ENCODE data around the gene MTTP. TPM values are rescaled to one million over a fixed set of nuclear protein-coding genes. Genes with fewer than 3 reads are reported as not detected.
"Not testable (repeated sequence)": the region's sequence is repeated elsewhere in the genome, so short reads cannot be mapped to it uniquely, and the experiment has no call there.

The MTTP gene
- under 0.01 and 0.38 TPM in 2 replicates for total RNA-seq

GRCh38 chr4:99574530-99575324, at the start of gene MTTP:
MTTP (plus strand) TSS chr4:99574824; CDS start chr4:99574910, 86 bp downstream.
- no peak for TF ChIP-seq CTCF (IDR thresholded peaks at IDR 0.05; ENCODE audit: insufficient read depth, low read length, severe bottlenecking)
- FAIRE-seq (no peak), DNase-seq (ENCODE audit: low read depth) (no peak)
- Histone ChIP-seq H3K4me3 (ENCODE audit: low read depth, low read length) (no peak within 1 kb of the TSS), H3K36me3 (ENCODE audit: control insufficient read depth, insufficient read depth, low read length) (no peaks in the 10 kb centered on the region), H3K27me3 (ENCODE audit: control insufficient read depth, insufficient read depth, low read length) (no peaks in the 10 kb centered on the region)

- Histone ChIP-seq H3K36me3 (ENCODE audit: control insufficient read depth, insufficient read depth, low read length) (no peaks in the 10 kb centered on the region), H3K27me3 (ENCODE audit: control insufficient read depth, insufficient read depth, low read length) (no peaks in the 10 kb centered on the region), H3K4me3 (ENCODE audit: low read depth, low read length) (no peak overlapping the region)
- no peak for TF ChIP-seq CTCF (IDR thresholded peaks at IDR 0.05; ENCODE audit: insufficient read depth, low read length, severe bottlenecking)
- no peak for FAIRE-seq
- DNase-seq (ENCODE audit: low read depth): no peak
These were observed 45.4 kb upstream of the MTTP start for GRCh38 chr4:99529228-99529627.

GRCh38 chr4:99529956-99530355, 44.7 kb upstream of the MTTP start:
- no peaks in the 10 kb centered on the region for H3K36me3 ChIP-seq (ENCODE audit: control insufficient read depth, insufficient read depth, low read length)
- H3K4me3 ChIP-seq (ENCODE audit: low read depth, low read length): no peak overlapping the region
- DNase-seq (ENCODE audit: low read depth) (no peak), FAIRE-seq (no peak)
- H3K27me3 ChIP-seq (ENCODE audit: control insufficient read depth, insufficient read depth, low read length): no peaks in the 10 kb centered on the region
- no peak for TF ChIP-seq CTCF (IDR thresholded peaks at IDR 0.05; ENCODE audit: insufficient read depth, low read length, severe bottlenecking)

- not testable (repeated sequence) for H3K4me3 ChIP-seq (ENCODE audit: low read depth, low read length); FAIRE-seq; H3K27me3 ChIP-seq (ENCODE audit: control insufficient read depth, insufficient read depth, low read length); H3K36me3 ChIP-seq (ENCODE audit: control insufficient read depth, insufficient read depth, low read length); DNase-seq (ENCODE audit: low read depth)
These were observed 39.9 kb upstream of the MTTP start for GRCh38 chr4:99534699-99535098.

GRCh38 chr4:99536271-99536670, 38.4 kb upstream of the MTTP start:
- FAIRE-seq (no peak), DNase-seq (ENCODE audit: low read depth) (no peak)
- H3K36me3 ChIP-seq (ENCODE audit: control insufficient read depth, insufficient read depth, low read length): no peaks in the 10 kb centered on the region

GRCh38 chr4:99536848-99537247, 37.8 kb upstream of the MTTP start:
- DNase-seq (ENCODE audit: low read depth) (no peak), FAIRE-seq (no peak)
- Histone ChIP-seq H3K27me3 (ENCODE audit: control insufficient read depth, insufficient read depth, low read length) (no peaks in the 10 kb centered on the region), H3K4me3 (ENCODE audit: low read depth, low read length) (no peak overlapping the region), H3K36me3 (ENCODE audit: control insufficient read depth, insufficient read depth, low read length) (no peaks in the 10 kb centered on the region)
- no peak for TF ChIP-seq CTCF (IDR thresholded peaks at IDR 0.05; ENCODE audit: insufficient read depth, low read length, severe bottlenecking)

More at GRCh38 chr4:99536271-99536670, 38.4 kb upstream of the MTTP start:
- TF ChIP-seq CTCF (IDR thresholded peaks at IDR 0.05; ENCODE audit: insufficient read depth, low read length, severe bottlenecking): no peak
- no peak overlapping the region for H3K4me3 ChIP-seq (ENCODE audit: low read depth, low read length)
- no peaks in the 10 kb centered on the region for H3K27me3 ChIP-seq (ENCODE audit: control insufficient read depth, insufficient read depth, low read length)
